ENCODE results near the gene NUDT8. TPM values are rescaled to one million over a fixed set of nuclear protein-coding genes. Genes with fewer than 3 reads are reported as not detected.

Gene NUDT8
- total RNA-seq, 1 donor from 2014 or later: 5.1 TPM

DNA sequence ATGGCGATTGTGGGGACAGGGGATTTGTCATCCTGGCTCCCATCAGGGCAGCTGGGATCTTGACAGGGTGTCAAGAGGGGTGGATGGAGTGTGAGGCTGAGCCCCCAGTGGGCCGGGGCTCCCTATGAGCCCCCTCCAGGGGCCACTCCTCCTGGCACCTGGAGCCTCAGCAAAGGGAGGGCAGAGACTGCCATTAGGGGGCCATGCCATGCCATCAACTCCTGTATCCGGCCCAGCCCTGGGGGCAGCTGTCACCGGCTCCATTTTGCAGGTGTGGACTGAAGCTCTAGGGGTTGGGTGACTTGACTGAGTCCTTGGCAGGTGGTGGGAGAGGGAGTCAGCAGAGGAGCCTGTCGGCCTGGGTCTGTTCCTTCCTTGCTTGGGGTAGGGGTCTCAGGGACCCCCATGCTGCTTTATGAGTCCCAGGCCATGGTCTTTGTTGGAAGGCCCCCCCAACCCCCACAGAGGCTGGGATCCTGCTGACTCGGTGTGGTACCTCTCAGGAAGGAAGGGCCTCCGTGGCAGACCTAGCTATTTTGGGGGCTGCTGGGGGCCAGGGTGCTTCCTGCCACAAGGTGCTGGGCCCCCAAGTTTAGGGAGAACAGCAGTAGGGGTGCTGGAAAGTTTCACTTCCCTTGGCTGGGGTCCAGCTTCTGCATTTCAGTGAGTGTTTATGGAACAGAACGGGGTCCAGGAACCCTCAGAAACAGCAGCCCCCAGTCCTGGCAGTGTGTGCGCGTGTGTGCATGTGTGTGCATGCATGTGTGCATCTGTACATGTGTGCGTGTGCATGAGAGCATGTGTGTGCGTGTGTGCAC is 19.3 kb upstream of the NUDT8 start:
- H3K36me3 ChIP-seq (ENCODE audit: control insufficient read depth, insufficient read depth, low read length): no peaks in the 10 kb centered on the region

DNA sequence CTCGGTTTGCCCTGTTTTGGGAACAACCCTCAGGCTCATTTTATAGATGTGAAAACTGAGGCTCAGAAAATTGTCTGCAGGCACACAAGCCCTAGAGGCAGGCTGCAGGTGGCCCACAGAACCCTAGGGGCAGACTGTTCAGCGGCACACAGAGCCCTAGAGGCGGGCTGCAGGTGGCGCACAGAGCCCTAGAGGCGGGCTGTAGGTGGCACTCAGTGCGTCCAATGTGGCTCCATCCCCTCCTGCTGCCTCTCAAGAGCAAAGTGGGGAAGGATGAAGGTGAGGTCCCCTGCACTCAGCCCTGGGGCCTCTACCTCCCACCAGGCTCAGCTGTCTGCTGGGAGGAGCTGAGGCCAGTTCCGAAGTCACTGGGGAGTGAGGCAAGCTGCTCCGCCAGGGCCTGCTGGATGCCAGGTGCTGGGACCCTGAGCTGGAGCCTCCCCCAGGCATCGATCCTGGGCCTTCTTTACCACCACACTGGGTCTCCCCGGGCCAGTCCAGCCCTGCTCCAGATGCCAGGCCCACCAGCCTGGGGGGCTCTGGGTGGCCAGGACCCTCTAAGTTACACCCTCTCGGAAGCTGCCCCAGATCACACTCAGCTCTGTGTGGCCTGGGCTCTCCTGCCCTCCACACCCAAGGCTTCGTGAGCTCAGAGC is 18.5 kb upstream of the NUDT8 start:
- H3K36me3 ChIP-seq (ENCODE audit: control insufficient read depth, insufficient read depth, low read length): no peaks in the 10 kb centered on the region
- H3K4me3 ChIP-seq (ENCODE audit: low read depth, low read length): no peak overlapping the region
- DNase-seq (ENCODE audit: low read depth): no peak
- TF ChIP-seq CTCF (IDR thresholded peaks at IDR 0.05; ENCODE audit: insufficient read depth, low read length, poor library complexity, severe bottlenecking): peak; percentile 32
- H3K27me3 ChIP-seq (ENCODE audit: control insufficient read depth, insufficient read depth, low read length): no peaks in the 10 kb centered on the region

More for the DNA sequence above, 19.3 kb upstream of the NUDT8 start:
- Histone ChIP-seq H3K27me3 (ENCODE audit: control insufficient read depth, insufficient read depth, low read length) (no peaks in the 10 kb centered on the region), H3K4me3 (ENCODE audit: low read depth, low read length) (no peak overlapping the region)
- no peak for TF ChIP-seq CTCF (IDR thresholded peaks at IDR 0.05; ENCODE audit: insufficient read depth, low read length, poor library complexity, severe bottlenecking)
- DNase-seq (ENCODE audit: low read depth): no peak

DNA sequence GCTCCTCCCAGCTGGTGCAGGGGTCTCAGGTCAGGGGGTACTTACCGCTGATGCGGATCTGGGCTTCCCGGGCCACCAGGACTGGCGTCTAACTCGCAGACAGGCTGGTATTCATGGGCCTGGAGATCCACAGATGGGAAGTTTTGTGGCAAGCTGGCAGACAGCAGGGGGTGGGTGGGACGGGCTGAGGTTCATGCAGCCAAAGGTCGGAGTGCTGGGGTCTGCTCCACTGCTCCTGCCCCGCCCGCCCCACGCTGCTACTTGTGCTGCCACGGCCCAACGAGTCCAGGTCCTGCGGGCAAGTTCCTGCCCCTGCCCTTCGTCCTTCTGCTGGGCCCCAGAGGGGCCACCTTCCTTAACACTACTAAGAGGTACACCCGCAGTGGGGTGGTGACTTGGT is 17.7 kb upstream of the NUDT8 start:
- no peak for TF ChIP-seq CTCF (IDR thresholded peaks at IDR 0.05; ENCODE audit: insufficient read depth, low read length, poor library complexity, severe bottlenecking)
- no peaks in the 10 kb centered on the region for H3K27me3 ChIP-seq (ENCODE audit: control insufficient read depth, insufficient read depth, low read length)
- H3K4me3 ChIP-seq (ENCODE audit: low read depth, low read length): no peak overlapping the region
- DNase-seq (ENCODE audit: low read depth): no peak
- H3K36me3 ChIP-seq (ENCODE audit: control insufficient read depth, insufficient read depth, low read length): no peaks in the 10 kb centered on the region

DNA sequence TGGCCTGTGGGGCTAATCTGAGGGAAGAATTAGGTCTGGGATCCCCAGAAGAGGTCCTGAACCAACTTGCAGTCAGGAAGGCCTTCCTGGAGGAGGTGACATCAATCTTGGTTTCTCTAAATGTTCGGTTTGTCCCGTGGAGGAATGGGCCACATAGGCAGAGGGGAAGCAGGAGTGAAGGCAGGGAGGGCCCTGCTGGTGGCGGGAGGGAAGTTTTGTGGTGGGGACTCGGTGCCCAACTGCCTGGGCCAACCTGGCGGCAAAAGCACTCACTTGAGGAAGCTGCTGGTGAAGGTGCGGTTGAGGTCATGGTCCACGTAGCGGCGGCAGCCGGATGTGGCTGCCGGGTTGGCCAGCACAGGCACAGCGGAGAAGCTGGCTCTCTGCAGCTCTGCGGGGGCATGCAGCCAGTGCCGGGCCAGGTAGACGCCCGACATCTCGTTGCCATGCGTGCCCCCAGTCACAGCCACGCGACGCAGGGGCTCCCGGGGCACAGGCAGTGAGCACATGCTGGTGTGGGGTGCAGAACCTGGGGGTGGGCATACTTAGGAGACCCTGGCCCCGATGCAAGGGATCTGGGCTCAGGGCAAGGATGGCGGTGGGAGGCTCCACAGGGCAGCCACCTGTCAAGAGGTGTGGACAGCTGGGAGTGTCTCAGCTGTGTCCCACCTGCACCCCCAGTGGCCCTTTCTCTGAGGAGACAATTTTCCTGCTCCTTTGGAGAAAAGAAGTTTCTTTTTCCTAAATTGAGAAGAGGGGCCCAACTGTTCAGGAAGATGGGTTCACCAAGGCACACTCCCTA is 17.0 kb upstream of the NUDT8 start:
- TF ChIP-seq CTCF (IDR thresholded peaks at IDR 0.05; ENCODE audit: insufficient read depth, low read length, poor library complexity, severe bottlenecking): no peak
- DNase-seq (ENCODE audit: low read depth): no peak
- Histone ChIP-seq H3K27me3 (ENCODE audit: control insufficient read depth, insufficient read depth, low read length) (no peaks in the 10 kb centered on the region), H3K36me3 (ENCODE audit: control insufficient read depth, insufficient read depth, low read length) (no peaks in the 10 kb centered on the region), H3K4me3 (ENCODE audit: low read depth, low read length) (no peak overlapping the region)

DNA sequence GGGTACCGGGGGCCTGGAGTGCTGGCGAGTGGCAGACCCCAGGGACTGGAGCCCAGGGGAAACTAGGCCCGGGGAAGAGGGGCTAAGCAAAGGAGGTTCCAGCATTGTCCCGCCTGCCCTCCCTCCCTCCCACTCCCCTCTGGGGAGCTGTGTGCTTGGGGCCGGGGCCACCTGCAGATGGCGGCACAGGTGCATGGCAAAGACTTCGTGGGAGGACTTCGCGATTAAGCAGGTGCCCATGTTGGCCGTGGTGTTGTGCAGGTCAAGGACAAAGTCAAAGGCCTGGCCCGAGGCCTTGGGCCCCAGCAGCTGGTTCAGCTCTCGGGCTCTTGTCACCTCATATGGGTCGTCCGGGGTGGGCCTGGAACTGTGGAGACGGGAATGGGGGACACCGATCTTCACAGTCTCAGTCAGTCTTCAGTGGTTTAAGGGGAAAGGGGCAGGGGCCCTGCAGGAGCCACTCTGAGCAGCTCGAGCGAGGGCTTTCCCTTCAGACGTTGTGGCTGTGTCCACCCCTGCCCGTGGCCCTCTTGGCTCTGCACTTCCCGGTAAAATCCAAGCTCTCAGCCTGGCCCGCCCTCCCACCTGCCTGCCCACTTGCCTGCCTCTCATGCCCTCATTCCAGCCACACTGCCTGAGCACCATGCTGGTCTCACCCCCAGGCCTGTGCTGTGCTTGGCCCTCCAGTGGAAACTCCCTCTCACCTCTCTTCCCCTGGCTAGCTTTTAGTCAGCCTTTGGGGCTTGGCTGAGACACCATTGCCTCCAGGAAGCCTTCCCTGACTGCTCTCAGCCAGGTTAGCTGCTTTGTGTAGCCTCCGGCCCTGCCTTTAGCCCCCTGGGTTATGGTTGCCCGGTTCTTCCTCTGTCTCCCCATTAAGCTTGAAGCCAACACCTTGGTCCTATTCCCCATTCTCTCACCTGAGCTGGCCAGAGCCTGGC is 16.1 kb upstream of the NUDT8 start:
- no peaks in the 10 kb centered on the region for H3K36me3 ChIP-seq (ENCODE audit: control insufficient read depth, insufficient read depth, low read length)
- TF ChIP-seq CTCF (IDR thresholded peaks at IDR 0.05; ENCODE audit: insufficient read depth, low read length, poor library complexity, severe bottlenecking): no peak
- DNase-seq (ENCODE audit: low read depth): no peak
- H3K27me3 ChIP-seq (ENCODE audit: control insufficient read depth, insufficient read depth, low read length): peaks cover 3% of the 10 kb centered on the region
- H3K4me3 ChIP-seq (ENCODE audit: low read depth, low read length): no peak overlapping the region
